H1 (cell line): ENCODE measurements around the gene TAS2R50. TPM values are rescaled to one million over a fixed set of nuclear protein-coding genes. Genes with fewer than 3 reads are reported as not detected.

Experiments
- CTCF ChIA-PET: fragments of 300-600 bp; sonication (Branson Sonifier 250); formaldehyde crosslinking; loops from one replicate; lab custom pipeline; 2021; ENCODE audit not compliant: partially characterized antibody; lab: Charles Lee
- POLR2A ChIA-PET: fragments of 300-600 bp; sonication (Branson Sonifier 250); formaldehyde crosslinking; loops from one replicate; lab custom pipeline; 2021; ENCODE audit warnings: inconsistent platforms; ENCODE audit not compliant: partially characterized antibody; lab: Charles Lee
- DNase-seq, 2 experiments: peaks; one replicate each; pipeline versions ENCODE4 v3.0.0 to v3.0.0-alpha.2; 2010 to 2022; ENCODE audit warnings: low spot score in 2 of 2, low read depth in 1 of 2, mixed read lengths in 1 of 2
- FAIRE-seq: peaks from 2 replicates; lab custom pipeline; 2011; peaks lifted over from hg19 to GRCh38; lab: Jason Lieb, UNC
- H2AFZ ChIP-seq: 2 replicates; pipeline ENCODE4 v1.8.1; 2012; ENCODE audit warnings: low read length, inconsistent platforms
- H2AK5ac ChIP-seq: 2 replicates; pipeline ENCODE4 v1.6.1; 2013; ENCODE audit warnings: low read depth, low read length
- H2BK120ac ChIP-seq: replicated peaks from 2 replicates; pipeline ENCODE3; 2013; ENCODE audit warnings: low read depth, low read length, inconsistent platforms
- H2BK12ac ChIP-seq: 2 replicates; pipeline ENCODE4 v1.6.1; 2013; ENCODE audit warnings: low read depth, low read length
- H2BK15ac ChIP-seq: 2 replicates; pipeline ENCODE4 v1.6.1; 2013; ENCODE audit warnings: low read length
- H2BK20ac ChIP-seq: 2 replicates; pipeline ENCODE4 v1.6.1; 2013; ENCODE audit warnings: low read length
- H2BK5ac ChIP-seq: 2 replicates; pipeline ENCODE4 v1.6.1; 2013; ENCODE audit warnings: low read depth, low read length
- H3K14ac ChIP-seq: 2 replicates; pipeline ENCODE4 v1.6.1; 2013; ENCODE audit warnings: inconsistent platforms; ENCODE audit not compliant: insufficient read length
- H3K18ac ChIP-seq: 2 replicates; pipeline ENCODE4 v1.6.1; 2013; ENCODE audit warnings: low read length; ENCODE audit errors: extremely low read depth
- H3K23ac ChIP-seq: 2 replicates; pipeline ENCODE4 v1.6.1; 2013; ENCODE audit warnings: inconsistent platforms; ENCODE audit not compliant: insufficient read length
- H3K23me2 ChIP-seq: 2 replicates; pipeline ENCODE4 v1.6.1; 2013; ENCODE audit warnings: low read depth, low read length
- H3K27ac ChIP-seq: 2 replicates; pipeline ENCODE4 v1.6.1; 2011; ENCODE audit warnings: low read depth, low read length, inconsistent platforms
- H3K27me3 ChIP-seq, 4 experiments: replicated peaks in 1 of 4; 1 replicate in 1 of 4; 2 replicates in 3 of 4; pipeline versions ENCODE4 v1.6.1 to v1.8.1; 2011 to 2013; ENCODE audit warnings: low read length in 3 of 4, mild to moderate bottlenecking in 3 of 4, inconsistent platforms in 2 of 4, mixed read lengths in 2 of 4, moderate library complexity in 1 of 4; ENCODE audit not compliant: control insufficient read depth in 3 of 4, insufficient read depth in 3 of 4; ENCODE audit errors: extremely low read depth in 1 of 4
- H3K36me3 ChIP-seq, 4 experiments: 2 replicates each; pipeline versions ENCODE4 v1.6.1 to v1.8.1; 2011 to 2013; ENCODE audit warnings: mild to moderate bottlenecking in 4 of 4, low read length in 3 of 4, moderate library complexity in 2 of 4, control low read depth in 1 of 4, inconsistent platforms in 1 of 4; ENCODE audit not compliant: insufficient read depth in 4 of 4, control insufficient read depth in 2 of 4
- H3K4ac ChIP-seq: replicated peaks from 2 replicates; pipeline ENCODE3; 2013; ENCODE audit warnings: low read length, low read depth, mixed read lengths, inconsistent platforms; ENCODE audit not compliant: insufficient read length
- H3K4me1 ChIP-seq, 4 experiments: replicated peaks in 1 of 4; 1 replicate in 1 of 4; 2 replicates in 3 of 4; pipeline versions ENCODE4 v1.6.1 to v1.8.1; 2011 to 2013; ENCODE audit warnings: low read length in 3 of 4, inconsistent platforms in 2 of 4, mixed read lengths in 1 of 4; ENCODE audit not compliant: insufficient read depth in 4 of 4, control insufficient read depth in 3 of 4
- H3K4me2 ChIP-seq, 2 experiments: 2 replicates each; pipeline versions ENCODE4 v1.6.1 to v1.8.1; 2011 to 2013; ENCODE audit warnings: low read depth in 2 of 2, low read length in 2 of 2, control low read depth in 1 of 2, inconsistent platforms in 1 of 2, mild to moderate bottlenecking in 1 of 2; ENCODE audit not compliant: insufficient read depth in 1 of 2
- H3K4me3 ChIP-seq, 4 experiments: fragments of 200-600, 300-600 bp in 1 of 4; sonication (generic), shearing (Covaris generic), sonication (Bioruptor Twin) in 1 of 4; 2 replicates each; pipeline versions ENCODE4 v1.5.1 to v1.8.1; 2011 to 2016; ENCODE audit warnings: low read length in 4 of 4, low read depth in 3 of 4, control low read depth in 2 of 4, inconsistent platforms in 2 of 4, mild to moderate bottlenecking in 2 of 4, mixed read lengths in 1 of 4, moderate library complexity in 1 of 4; ENCODE audit not compliant: insufficient read depth in 2 of 4; ENCODE audit errors: extremely low read depth in 1 of 4
- H3K56ac ChIP-seq: replicated peaks from 2 replicates; pipeline ENCODE3; 2013; ENCODE audit warnings: low read depth, mild to moderate bottlenecking, mixed read lengths, low read length, inconsistent platforms; ENCODE audit not compliant: insufficient read length
- H3K79me1 ChIP-seq: 2 replicates; pipeline ENCODE4 v1.6.1; 2013; ENCODE audit warnings: low read depth, low read length, control low read depth
- H3K79me2 ChIP-seq, 2 experiments: 2 replicates each; pipeline versions ENCODE4 v1.6.1 to v1.8.1; 2012 to 2013; ENCODE audit warnings: low read length in 2 of 2, mild to moderate bottlenecking in 2 of 2, inconsistent platforms in 1 of 2; ENCODE audit not compliant: insufficient read depth in 2 of 2, control insufficient read depth in 1 of 2
- H3K9ac ChIP-seq, 4 experiments: replicated peaks in 1 of 4; 1 replicate in 1 of 4; 2 replicates in 3 of 4; pipeline versions ENCODE4 v1.6.1 to v1.8.1; 2011 to 2013; ENCODE audit warnings: low read depth in 3 of 4, low read length in 3 of 4, control low read depth in 2 of 4, mild to moderate bottlenecking in 2 of 4, moderate library complexity in 2 of 4, inconsistent platforms in 1 of 4; ENCODE audit errors: extremely low read depth in 1 of 4
- H3K9me3 ChIP-seq, 2 experiments: 2 replicates each; pipeline versions ENCODE4 v1.6.1 to v1.8.1; 2012 to 2013; ENCODE audit warnings: mild to moderate bottlenecking in 2 of 2, moderate library complexity in 2 of 2, control low read depth in 1 of 2, inconsistent platforms in 1 of 2, low read depth in 1 of 2, low read length in 1 of 2, mixed read lengths in 1 of 2; ENCODE audit not compliant: insufficient read depth in 2 of 2
- H4K20me1 ChIP-seq, 2 experiments: replicated peaks in 1 of 2; 2 replicates each; pipeline versions ENCODE3 to v1.8.1; 2011 to 2013; ENCODE audit warnings: inconsistent platforms in 2 of 2, low read length in 2 of 2, mild to moderate bottlenecking in 1 of 2; ENCODE audit not compliant: insufficient read depth in 2 of 2, control insufficient read depth in 1 of 2
- H4K5ac ChIP-seq: 2 replicates; pipeline ENCODE4 v1.6.1; 2013; ENCODE audit warnings: low read length, low read depth, mixed read lengths, inconsistent platforms; ENCODE audit not compliant: insufficient read length
- H4K8ac ChIP-seq: 2 replicates; pipeline ENCODE4 v1.8.0; 2013; ENCODE audit warnings: mild to moderate bottlenecking, moderate library complexity, low read length, inconsistent platforms; ENCODE audit not compliant: insufficient read depth; ENCODE audit errors: extremely low read depth
- H4K91ac ChIP-seq: replicated peaks from 2 replicates; pipeline ENCODE3; 2013; ENCODE audit warnings: low read length, mixed read lengths, inconsistent platforms; ENCODE audit not compliant: insufficient read length
- CBX8 ChIP-seq: fragments of 300-800, 300-1000 bp; sonication (generic); IDR thresholded peaks from 2 replicates; pipeline ENCODE4 v1.7.1; 2016; ENCODE audit warnings: low read depth, low read length, borderline replicate concordance
- EGR1 ChIP-seq: IDR thresholded peaks from 2 replicates; pipeline ENCODE4 v1.6.1; 2011; ENCODE audit warnings: low read depth, low read length, borderline replicate concordance
- FOSL1 ChIP-seq: IDR thresholded peaks from 2 replicates; pipeline ENCODE4 v1.6.1; 2011; ENCODE audit warnings: mild to moderate bottlenecking, low read depth, low read length, moderate library complexity; ENCODE audit not compliant: insufficient read depth
- KDM1A ChIP-seq: fragments of 200-600, 300-600 bp; sonication (generic); IDR thresholded peaks from 2 replicates; pipeline ENCODE4 v1.7.1; 2016; ENCODE audit warnings: mild to moderate bottlenecking, low read length, borderline replicate concordance
- MAX ChIP-seq: IDR thresholded peaks from 2 replicates; pipeline ENCODE4 v1.6.1; 2012; ENCODE audit warnings: inconsistent platforms
- POLR2AphosphoS5 ChIP-seq: IDR thresholded peaks from 2 replicates; pipeline ENCODE4 v1.6.1; 2011; ENCODE audit warnings: low read depth, low read length
- RAD21 ChIP-seq, 2 experiments: IDR thresholded peaks in 1 of 2; conservative IDR thresholded peaks in 1 of 2; 2 replicates each; pipeline ENCODE4 v1.6.1; 2011; ENCODE audit warnings: low read depth in 2 of 2, low read length in 2 of 2, improper control_type of control experiment in 1 of 2, inconsistent platforms in 1 of 2, mild to moderate bottlenecking in 1 of 2, moderate library complexity in 1 of 2
- RFX5 ChIP-seq: IDR thresholded peaks from 2 replicates; pipeline ENCODE4 v1.6.1; 2011; ENCODE audit warnings: low read depth, low read length, improper control_type of control experiment, borderline replicate concordance
- RXRA ChIP-seq: IDR thresholded peaks from 2 replicates; pipeline ENCODE4 v1.6.1; 2011; ENCODE audit warnings: low read depth, mild to moderate bottlenecking, low read length, moderate library complexity; ENCODE audit not compliant: insufficient read depth
- TAF7 ChIP-seq: optimal IDR thresholded peaks from 2 replicates; pipeline ENCODE3; 2011; ENCODE audit warnings: low read depth, mild to moderate bottlenecking, inconsistent platforms, low read length, moderate library complexity, borderline replicate concordance
- USF2 ChIP-seq: IDR thresholded peaks from 2 replicates; pipeline ENCODE4 v1.6.1; 2011; ENCODE audit warnings: low read length, improper control_type of control experiment
- YY1 ChIP-seq: IDR thresholded peaks from 2 replicates; pipeline ENCODE4 v1.6.1; 2011; ENCODE audit warnings: low read depth, mild to moderate bottlenecking, low read length
- WGBS, 2 experiments: shearing (Covaris generic) in 1 of 2; methylation state at CpG; one replicate each; pipeline versions ENCODE4 v1.1.6 to v1.1.7; 2013 to 2015; ENCODE audit warnings: low lambda C conversion rate in 2 of 2, mixed read lengths in 2 of 2, inconsistent platforms in 1 of 2, low coverage in 1 of 2, missing lambda C conversion rate in 1 of 2; ENCODE audit not compliant: insufficient replicate concordance in 2 of 2, insufficient coverage in 1 of 2, insufficient read length in 1 of 2; ENCODE audit errors: extremely low coverage in 1 of 2, missing lambda C conversion rate in 1 of 2; 5-methylcytosine and 5-hydroxymethylcytosine counted together
- polyA plus RNA-seq, 7 experiments: library from polyadenylated mRNA; depleted of rRNA in 3 of 7; stranded (reverse) in 5 of 7; unstranded in 2 of 7; fragments of >200 nt in 5 of 7; fragments of 200-250 nt in 2 of 7; gene quantifications; 1 replicate in 5 of 7; 2 replicates in 1 of 7; 4 replicates in 1 of 7; pipeline versions ENCODE4 v1.2.1 to v1.2.3, GENCODE V29; 2011 to 2013; ENCODE audit warnings: missing spikeins in 2 of 7, mixed read lengths in 2 of 7
- total RNA-seq: library from RNA; stranded (reverse); fragmentation: NEBNext Ultra II Directional; extraction: Animal tissue kit (Norgen Biotek cat#: 25700); gene quantifications from 2 replicates; pipeline ENCODE4 v1.2.1, GENCODE V29; 2021

TAS2R50 gene
- total and polyA plus RNA-seq, 2 of the 8 experiments (the other 6 are each of a cell fraction or from before 2014, with no cell fraction given) = 0.11 to 0.50 TPM

GRCh38 chr12:10960211-10960610 lies 26.5 kb downstream of the TAS2R50 start:
- Histone ChIP-seq H3K79me1 (no peaks in the 10 kb centered on the region; the same call in 1 of the 2 replicates), H3K23me2 (no peaks in the 10 kb centered on the region), H4K8ac (no peak overlapping the region), H4K20me1 (no peaks in the 10 kb centered on the region), H3K4ac (no peak overlapping the region), H3K14ac (no peak overlapping the region), H2AFZ (no peak overlapping the region), H2BK120ac (no peak overlapping the region), H3K4me3 (no peak overlapping the region), H3K27me3 (no peaks in the 10 kb centered on the region), H2BK20ac (no peak overlapping the region), H3K36me3 (no peaks in the 10 kb centered on the region), H2BK15ac (no peak overlapping the region), H3K4me2 (no peak overlapping the region), H2AK5ac (no peak overlapping the region), H3K27ac (no peak overlapping the region), H2BK12ac (no peak overlapping the region), H4K5ac (no peak overlapping the region), H3K23ac (no peak overlapping the region), H3K9ac (no peak overlapping the region), H2BK5ac (no peak overlapping the region), H3K79me2 (0 out of 4 replicates have a peak, but pooled peaks cover 0 to 3% of the 10 kb centered on the region in 2 experiments), H3K4me1 (no peaks in the 10 kb centered on the region), H3K56ac (no peak overlapping the region), H3K18ac (no peak overlapping the region), H3K9me3 (peaks cover 0 to 2% of the 10 kb centered on the region in 2 experiments; a peak in 1 of 4 replicates), H4K91ac (no peak overlapping the region)
- FAIRE-seq (no peak), DNase-seq (no peak)
- ChIA-PET CTCF (interaction anchor here (0.9 to 1.0 kb wide), 2 partner anchors 11 to 66 kb away, joined by 3 read pairs; no protein-coding TSS in a partner anchor), POLR2A (no interaction called here)
- WGBS, 2 experiments = 93% methylated on average over 4 of the region's 4 CpGs; no CpG with 5 or more reads in 1 of the 2 experiments
- no peak for TF ChIP-seq KDM1A
- TF ChIP-seq POLR2AphosphoS5 = no peak
- no peak for TF ChIP-seq MAX
- TF ChIP-seq YY1 = no peak
- TF ChIP-seq RAD21 (IDR thresholded peaks at IDR 0.05 in 1 of 2, conservative IDR thresholded peaks at IDR 0.05 in 1 of 2; ENCODE audit: low read depth in 2 of 2, low read length in 2 of 2) = no peak
- TF ChIP-seq CBX8 = no peak
- no peak for TF ChIP-seq RXRA
- no peak for TF ChIP-seq USF2
- no peak for TF ChIP-seq FOSL1
- TF ChIP-seq EGR1 = no peak
- TF ChIP-seq TAF7 = no peak
- TF ChIP-seq RFX5 = no peak
